Measurements from ENCODE around the gene ELAVL1.

Gene ELAVL1

DNA sequence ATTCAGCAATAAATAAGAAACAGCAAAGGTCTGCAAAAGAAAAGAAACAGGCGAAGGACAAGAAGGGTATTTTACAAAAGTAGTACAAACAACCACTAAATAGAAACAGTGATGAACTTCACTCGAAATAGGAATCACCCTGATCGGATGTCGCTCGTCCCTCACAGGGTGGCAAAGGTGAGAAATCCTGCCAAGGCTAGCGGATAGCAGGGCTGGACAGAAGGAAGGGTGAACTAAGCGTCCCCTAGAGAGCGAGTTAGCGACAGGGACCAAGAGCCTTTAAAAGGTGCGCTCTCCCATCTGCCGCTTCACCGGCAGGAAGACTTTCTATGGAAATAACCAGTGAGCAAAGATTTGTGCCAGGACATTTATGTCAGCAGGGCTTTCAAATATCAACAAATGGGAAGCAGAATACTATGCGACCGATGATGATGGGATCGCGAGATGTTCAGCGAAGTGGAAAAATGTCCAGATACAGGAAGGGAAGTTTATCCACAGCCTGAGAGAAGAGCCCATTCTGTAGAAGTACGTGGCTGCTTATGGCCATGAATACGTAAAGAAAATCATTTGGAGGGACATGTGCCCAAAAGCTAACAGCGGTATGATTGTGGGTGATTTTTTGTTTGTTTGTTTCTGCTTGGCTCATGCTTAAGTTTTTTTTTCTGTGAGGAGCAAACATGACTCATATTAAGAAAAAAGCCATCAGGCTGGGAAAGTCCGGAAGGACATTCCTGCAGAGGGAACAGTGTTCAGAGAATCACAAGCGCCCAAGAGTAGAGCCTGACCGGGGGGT, 18.9 kb downstream of the ELAVL1 start:
- TF ChIP-seq CTCF (IDR thresholded peaks at IDR 0.05; ENCODE audit: control insufficient read depth, extremely low read depth, insufficient read depth): no peak
- DNase-seq (ENCODE audit: low read depth): no peak
- no peak overlapping the region for H3K4me3 ChIP-seq (ENCODE audit: low read depth, low read length)

- TF ChIP-seq CTCF (IDR thresholded peaks at IDR 0.05; ENCODE audit: control insufficient read depth, extremely low read depth, insufficient read depth): no peak
- no peak for DNase-seq (ENCODE audit: low read depth)
Measured at GRCh38 chr19:7985481-7985911, 19.9 kb downstream of the ELAVL1 start.

GRCh38 chr19:7983995-7984837, 21.2 kb downstream of the ELAVL1 start:
- no peak for TF ChIP-seq CTCF (IDR thresholded peaks at IDR 0.05; ENCODE audit: control insufficient read depth, extremely low read depth, insufficient read depth)
- no peak overlapping the region for H3K4me3 ChIP-seq (ENCODE audit: low read depth, low read length)
- DNase-seq (ENCODE audit: low read depth): no peak

More at GRCh38 chr19:7985481-7985911, 19.9 kb downstream of the ELAVL1 start:
- H3K4me3 ChIP-seq (ENCODE audit: low read depth, low read length): no peak overlapping the region

DNA sequence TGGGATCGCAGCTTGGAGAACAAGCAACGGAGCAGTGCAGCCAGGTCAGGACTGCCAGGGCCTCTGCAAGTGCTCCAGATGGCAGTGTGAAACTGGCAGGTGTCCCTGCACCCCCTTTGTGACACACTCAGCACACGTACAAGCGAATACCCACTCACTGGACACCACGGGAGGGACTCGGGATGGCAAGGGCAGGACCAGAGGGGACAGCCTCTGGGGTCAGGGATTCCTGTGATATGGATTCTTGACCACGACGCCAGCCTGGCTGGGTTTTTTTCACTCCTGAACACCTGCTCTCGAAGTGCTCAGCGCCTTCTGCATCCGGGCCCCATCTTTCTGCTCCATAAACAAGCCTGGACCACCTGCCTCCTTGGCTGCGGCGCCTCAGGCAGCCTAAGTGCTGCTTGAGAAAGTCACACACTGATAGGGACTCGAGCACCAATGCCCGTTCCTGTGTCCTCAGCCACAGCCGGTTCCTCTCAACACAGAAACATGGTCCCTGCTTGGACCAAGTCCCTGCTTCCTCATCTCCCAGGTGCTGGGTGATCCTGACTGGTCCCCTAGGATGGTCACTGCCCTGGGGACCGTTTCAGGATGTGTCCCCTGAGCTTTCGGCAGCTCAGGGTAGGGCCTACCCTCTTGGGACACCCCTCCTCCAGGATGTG, 22.0 kb downstream of the ELAVL1 start:
- no peak for DNase-seq (ENCODE audit: low read depth)
- no peak overlapping the region for H3K4me3 ChIP-seq (ENCODE audit: low read depth, low read length)
- no peak for TF ChIP-seq CTCF (IDR thresholded peaks at IDR 0.05; ENCODE audit: control insufficient read depth, extremely low read depth, insufficient read depth)

DNA sequence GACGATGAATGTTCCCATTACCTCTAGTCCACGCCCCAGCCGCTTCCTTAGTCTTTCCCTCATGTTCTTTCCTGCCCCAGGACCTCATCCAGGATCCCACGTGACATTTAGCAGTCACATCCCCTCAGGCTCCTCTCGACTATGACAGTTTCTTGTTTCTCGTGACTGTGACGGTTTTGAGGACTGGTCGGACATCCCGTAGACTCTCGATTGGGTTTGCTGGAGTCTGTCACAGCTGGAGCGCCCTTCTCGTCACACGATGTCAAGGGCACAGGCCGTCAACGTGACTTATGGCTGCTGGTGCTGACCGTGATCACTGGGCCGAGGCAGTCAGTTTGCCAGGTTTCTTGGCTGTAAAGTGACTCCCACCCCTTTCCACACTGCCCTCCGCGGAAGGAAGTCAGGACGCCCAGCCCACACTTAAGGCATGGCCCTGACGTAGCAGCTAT, 22.8 kb downstream of the ELAVL1 start:
- no peak for DNase-seq (ENCODE audit: low read depth)
- TF ChIP-seq CTCF (IDR thresholded peaks at IDR 0.05; ENCODE audit: control insufficient read depth, extremely low read depth, insufficient read depth): no peak
- no peak overlapping the region for H3K4me3 ChIP-seq (ENCODE audit: low read depth, low read length)

DNA sequence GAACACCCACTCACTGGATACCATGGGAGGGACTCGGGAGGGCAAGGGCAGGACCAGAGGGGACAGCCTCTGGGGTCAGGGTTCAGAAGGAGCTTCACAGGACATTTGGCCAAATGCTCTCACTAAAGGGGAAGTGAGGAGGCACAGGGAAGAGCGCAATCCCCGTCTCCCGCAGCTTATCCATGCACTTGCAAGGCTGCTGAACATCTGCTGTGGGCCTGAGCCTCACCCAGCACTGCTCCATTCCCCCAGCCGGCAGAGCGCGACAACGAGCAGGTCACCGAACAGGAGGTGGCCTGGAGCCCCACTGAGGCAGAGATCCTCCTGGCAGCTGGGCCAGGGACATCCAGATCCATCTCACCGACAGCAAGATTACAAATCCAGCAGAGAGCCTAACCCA, 23.3 kb downstream of the ELAVL1 start:
- no peak overlapping the region for H3K4me3 ChIP-seq (ENCODE audit: low read depth, low read length)
- no peak for TF ChIP-seq CTCF (IDR thresholded peaks at IDR 0.05; ENCODE audit: control insufficient read depth, extremely low read depth, insufficient read depth)
- no peak for DNase-seq (ENCODE audit: low read depth)

Data from LNCaP clone FGC (cell line).